ENCODE data around the gene FHIT.
"Not testable (repeated sequence)": the region's sequence is repeated elsewhere in the genome, so short reads cannot be mapped to it uniquely, and the experiment has no call there.

The FHIT gene

GRCh38 chr3:60598671-60599070, 652.6 kb downstream of the FHIT start:
- no peak for DNase-seq

- DNase-seq, result no peak
Observed at GRCh38 chr3:60594025-60594424, 657.2 kb downstream of the FHIT start.

- DNase-seq, result no peak
Observed at GRCh38 chr3:60591267-60591666, 660.0 kb downstream of the FHIT start.

GRCh38 chr3:60588806-60589205, 662.4 kb downstream of the FHIT start:
- DNase-seq, result peak; percentile 6

GRCh38 chr3:60585918-60586317, 665.3 kb downstream of the FHIT start:
- DNase-seq, result no peak

- DNase-seq, result no peak
Observed at GRCh38 chr3:60584250-60584649, 667.0 kb downstream of the FHIT start.

GRCh38 chr3:60582288-60582687, 669.0 kb downstream of the FHIT start:
- DNase-seq, result peak; percentile 0

- DNase-seq, result no peak
Observed at GRCh38 chr3:60580809-60581208, 670.4 kb downstream of the FHIT start.

- DNase-seq, result peak; percentile 36
Observed at GRCh38 chr3:60579734-60580133, 671.5 kb downstream of the FHIT start.

GRCh38 chr3:60578936-60579335, 672.3 kb downstream of the FHIT start:
- no peak for DNase-seq

GRCh38 chr3:60577601-60578000, 673.7 kb downstream of the FHIT start:
- no peak for DNase-seq

- DNase-seq, result no peak
Observed at GRCh38 chr3:60575718-60576272, 675.5 kb downstream of the FHIT start.

- no peak for DNase-seq
Observed at GRCh38 chr3:60574046-60574769, 677.0 kb downstream of the FHIT start.

GRCh38 chr3:60573494-60573893, 677.8 kb downstream of the FHIT start:
- DNase-seq, result no peak

- DNase-seq, result no peak
Observed at GRCh38 chr3:60571511-60571910, 679.7 kb downstream of the FHIT start.

GRCh38 chr3:60557122-60557521, 694.1 kb downstream of the FHIT start:
- DNase-seq, result no peak

GRCh38 chr3:60555686-60556354, 695.4 kb downstream of the FHIT start:
- no peak for DNase-seq

- DNase-seq, result no peak
Observed at GRCh38 chr3:60553144-60553543, 698.1 kb downstream of the FHIT start.

- DNase-seq, result no peak
Observed at GRCh38 chr3:60552581-60552980, 698.7 kb downstream of the FHIT start.

- DNase-seq, result no peak
Observed at GRCh38 chr3:60551455-60552209, 699.6 kb downstream of the FHIT start.

- DNase-seq, result no peak
Observed at GRCh38 chr3:60549863-60550262, 701.4 kb downstream of the FHIT start.

- DNase-seq, result no peak
Observed at GRCh38 chr3:60542995-60543394, 708.3 kb downstream of the FHIT start.

- DNase-seq, result not testable (repeated sequence)
Observed at GRCh38 chr3:60539394-60539793, 711.9 kb downstream of the FHIT start.

- DNase-seq, result peak; percentile 89
Observed at GRCh38 chr3:60536420-60536819, 714.8 kb downstream of the FHIT start.

Measured in DMS53 (cell line).